Measurements from ENCODE around the gene SRGAP1.

SRGAP1 gene

DNA sequence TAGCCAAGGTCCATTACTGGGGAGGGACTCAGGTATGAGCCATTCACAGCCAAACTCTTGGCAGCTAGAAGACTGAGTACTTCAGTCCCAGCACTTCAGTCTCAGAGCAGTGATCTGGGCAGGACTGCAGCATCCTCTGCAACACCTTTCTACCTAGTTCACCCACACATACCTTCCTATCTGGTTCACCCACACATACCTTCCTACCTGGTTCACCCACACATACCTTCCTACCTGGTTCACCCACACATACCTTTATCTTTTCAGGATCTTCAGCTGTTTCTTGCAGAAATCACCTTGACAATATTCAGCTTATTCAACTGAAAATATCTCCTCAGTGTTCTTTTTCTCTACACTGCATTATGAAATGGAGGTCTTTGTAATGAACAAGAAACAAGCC lies 101.3 kb downstream of the SRGAP1 start:
- no peak for DNase-seq (ENCODE audit: low read depth)
- no peak overlapping the region for H3K4me3 ChIP-seq (ENCODE audit: low read depth, low read length)
- TF ChIP-seq, protein P1, sequence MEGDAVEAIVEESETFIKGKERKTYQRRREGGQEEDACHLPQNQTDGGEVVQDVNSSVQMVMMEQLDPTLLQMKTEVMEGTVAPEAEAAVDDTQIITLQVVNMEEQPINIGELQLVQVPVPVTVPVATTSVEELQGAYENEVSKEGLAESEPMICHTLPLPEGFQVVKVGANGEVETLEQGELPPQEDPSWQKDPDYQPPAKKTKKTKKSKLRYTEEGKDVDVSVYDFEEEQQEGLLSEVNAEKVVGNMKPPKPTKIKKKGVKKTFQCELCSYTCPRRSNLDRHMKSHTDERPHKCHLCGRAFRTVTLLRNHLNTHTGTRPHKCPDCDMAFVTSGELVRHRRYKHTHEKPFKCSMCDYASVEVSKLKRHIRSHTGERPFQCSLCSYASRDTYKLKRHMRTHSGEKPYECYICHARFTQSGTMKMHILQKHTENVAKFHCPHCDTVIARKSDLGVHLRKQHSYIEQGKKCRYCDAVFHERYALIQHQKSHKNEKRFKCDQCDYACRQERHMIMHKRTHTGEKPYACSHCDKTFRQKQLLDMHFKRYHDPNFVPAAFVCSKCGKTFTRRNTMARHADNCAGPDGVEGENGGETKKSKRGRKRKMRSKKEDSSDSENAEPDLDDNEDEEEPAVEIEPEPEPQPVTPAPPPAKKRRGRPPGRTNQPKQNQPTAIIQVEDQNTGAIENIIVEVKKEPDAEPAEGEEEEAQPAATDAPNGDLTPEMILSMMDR (IDR thresholded peaks at IDR 0.05; ENCODE audit: insufficient read depth, low read depth, low read length, missing control alignments): no peak

DNA sequence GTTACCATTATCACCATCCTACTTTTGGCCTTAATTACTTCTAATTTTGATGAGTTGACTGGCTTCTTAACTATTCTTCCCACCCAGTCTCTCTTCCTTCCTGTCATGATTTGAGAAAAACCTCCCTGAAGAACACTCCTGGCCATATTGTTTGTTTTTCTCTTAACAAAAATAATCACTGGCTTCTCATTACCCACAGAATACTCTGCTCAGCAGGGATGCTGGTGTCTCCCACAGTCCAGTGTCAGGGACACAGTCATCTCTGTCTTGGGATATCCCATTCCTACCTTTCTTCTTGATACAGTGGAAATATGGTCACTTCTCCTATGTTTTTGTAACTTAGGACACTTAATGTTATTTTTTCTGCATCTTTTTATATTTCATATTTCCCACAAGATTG lies 103.7 kb downstream of the SRGAP1 start:
- no peak overlapping the region for H3K4me3 ChIP-seq (ENCODE audit: low read depth, low read length)
- TF ChIP-seq, protein P1 (IDR thresholded peaks at IDR 0.05; ENCODE audit: insufficient read depth, low read depth, low read length, missing control alignments): no peak
- DNase-seq (ENCODE audit: low read depth): no peak

DNA sequence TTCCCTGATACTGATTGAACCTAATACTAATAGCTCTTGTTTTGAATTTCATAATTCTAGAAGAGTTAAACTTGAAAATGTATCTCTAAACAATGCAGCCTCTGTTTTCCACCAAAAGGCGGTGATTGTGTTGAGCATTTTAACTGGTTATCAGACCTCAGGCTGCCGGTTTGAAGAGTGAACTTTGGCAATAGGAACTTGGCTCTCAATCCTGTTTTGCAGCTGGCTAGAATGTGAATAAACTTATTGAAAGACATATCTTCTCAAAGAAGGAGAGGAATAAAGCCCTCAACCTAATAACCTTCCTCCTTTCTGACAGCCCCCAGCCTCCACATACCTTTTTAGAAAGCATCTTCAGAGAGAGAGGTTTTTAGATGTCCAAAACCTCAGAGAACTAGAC lies 105.4 kb downstream of the SRGAP1 start:
- TF ChIP-seq, protein P1 (IDR thresholded peaks at IDR 0.05; ENCODE audit: insufficient read depth, low read depth, low read length, missing control alignments): no peak
- DNase-seq (ENCODE audit: low read depth): no peak
- H3K4me3 ChIP-seq (ENCODE audit: low read depth, low read length): no peak overlapping the region

DNA sequence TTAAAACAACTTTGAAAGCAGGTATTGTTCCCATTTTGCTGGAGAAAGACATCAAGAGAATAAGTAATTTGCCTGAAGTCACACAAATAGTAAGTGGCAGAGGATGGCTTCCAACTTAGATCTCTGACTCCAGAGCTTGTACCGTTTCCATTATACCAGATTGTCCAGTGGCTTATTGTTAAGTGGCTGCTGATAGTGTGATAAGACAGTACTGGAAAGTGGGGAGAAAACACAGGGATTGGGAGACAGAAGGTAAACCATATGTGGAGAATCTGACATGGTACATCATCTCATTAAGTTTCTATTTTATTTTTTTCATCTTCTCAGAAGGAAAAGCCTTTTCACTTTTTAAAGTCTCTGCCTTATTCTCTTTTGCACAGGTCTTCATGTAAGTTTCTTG lies 108.5 kb downstream of the SRGAP1 start:
- TF ChIP-seq, protein P1 (IDR thresholded peaks at IDR 0.05; ENCODE audit: insufficient read depth, low read depth, low read length, missing control alignments): no peak
- no peak overlapping the region for H3K4me3 ChIP-seq (ENCODE audit: low read depth, low read length)
- DNase-seq (ENCODE audit: low read depth): no peak

DNA sequence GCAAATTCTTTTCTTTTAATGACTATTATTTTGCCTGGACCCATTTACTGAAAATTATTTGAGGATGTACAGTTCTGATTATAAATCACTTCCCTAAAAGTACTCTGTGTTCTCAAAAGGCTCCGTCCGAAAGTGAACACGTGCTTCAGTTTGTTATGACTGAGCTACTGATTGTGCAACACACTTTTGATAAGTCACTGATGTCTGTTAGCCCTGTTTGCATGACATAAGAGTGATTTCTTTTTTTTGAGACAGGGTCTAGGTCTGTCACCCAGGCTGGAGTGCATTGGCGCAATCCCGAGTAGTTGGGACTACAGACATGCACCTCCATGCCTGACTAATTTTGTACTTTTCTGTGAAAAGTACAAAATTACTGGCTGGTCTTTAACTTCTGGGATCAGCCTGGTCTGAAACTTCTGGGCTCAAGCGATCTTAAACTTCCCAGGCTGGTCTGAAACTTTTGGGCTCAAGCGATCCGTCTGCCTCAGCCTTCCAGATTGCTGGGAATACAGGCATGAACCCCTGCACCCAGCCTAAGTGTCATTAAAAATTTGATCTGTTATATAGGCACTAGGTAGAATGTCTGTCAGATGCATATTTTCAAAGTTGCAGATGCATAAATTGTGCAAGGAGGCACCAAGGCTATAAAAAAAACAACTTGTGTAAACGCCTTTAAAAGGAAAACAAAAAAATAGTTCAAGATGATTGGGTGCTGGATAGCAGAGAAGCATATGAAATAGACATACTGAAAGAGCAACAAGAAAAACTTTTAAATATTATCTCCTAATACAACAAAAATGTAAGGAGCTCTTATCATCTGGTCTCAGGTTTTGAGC lies 111.5 kb downstream of the SRGAP1 start:
- TF ChIP-seq, protein P1 (IDR thresholded peaks at IDR 0.05; ENCODE audit: insufficient read depth, low read depth, low read length, missing control alignments): no peak
- no peak overlapping the region for H3K4me3 ChIP-seq (ENCODE audit: low read depth, low read length)
- peak; percentile 28 for DNase-seq (ENCODE audit: low read depth)

DNA sequence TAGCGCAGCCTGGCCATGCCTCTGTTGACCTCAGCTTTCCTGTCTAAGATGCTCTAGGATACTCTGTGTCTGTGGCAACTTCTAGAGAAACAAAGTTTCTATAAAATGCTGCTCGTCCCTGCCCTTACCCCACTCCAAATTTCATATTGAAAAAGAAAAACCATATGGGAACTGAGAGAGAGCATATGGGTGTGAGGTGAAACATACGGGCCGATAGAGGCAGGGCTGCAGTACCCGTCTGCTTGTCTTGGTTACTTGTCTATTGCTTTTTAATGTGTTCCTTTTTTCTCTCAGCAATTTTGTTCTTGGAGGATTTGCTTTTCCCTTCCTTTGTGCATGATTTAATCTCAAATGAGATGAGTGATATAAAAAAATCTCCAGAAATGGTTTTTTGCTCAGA lies 113.0 kb downstream of the SRGAP1 start:
- no peak for DNase-seq (ENCODE audit: low read depth)
- TF ChIP-seq, protein P1 (IDR thresholded peaks at IDR 0.05; ENCODE audit: insufficient read depth, low read depth, low read length, missing control alignments): no peak
- H3K4me3 ChIP-seq (ENCODE audit: low read depth, low read length): no peak overlapping the region
